Small intestine (tissue), 7 donors: ENCODE results near the gene PRKAR1B. TPM values are rescaled to one million over a fixed set of nuclear protein-coding genes. Genes with fewer than 3 reads are reported as not detected.

ENCODE experiments used
- DNase-seq, 2 donors: peaks; one replicate each; pipeline versions ENCODE4 v3.0.0 to v3.0.0-alpha.2; 2013
- FAIRE-seq: peaks from 2 replicates; lab custom pipeline; 2012; peaks lifted over from hg19 to GRCh38; lab: Jason Lieb, UNC
- H3K27ac ChIP-seq, 3 donors: one replicate each; pipeline ENCODE4 v1.5.1; 2013; ENCODE audit warnings: low read length in 2 of 3, mild to moderate bottlenecking in 2 of 3, control low read depth in 1 of 3, inconsistent platforms in 1 of 3, low read depth in 1 of 3, moderate library complexity in 1 of 3
- H3K27me3 ChIP-seq, 3 donors: one replicate each; pipeline ENCODE4 v1.6.1; 2013; ENCODE audit warnings: low read length in 3 of 3, inconsistent platforms in 1 of 3; ENCODE audit not compliant: control insufficient read depth in 3 of 3, insufficient read depth in 3 of 3
- H3K36me3 ChIP-seq, 3 donors: one replicate each; pipeline ENCODE4 v1.6.1; 2013; ENCODE audit warnings: low read length in 3 of 3, inconsistent platforms in 1 of 3, low read depth in 1 of 3, mild to moderate bottlenecking in 1 of 3, moderate library complexity in 1 of 3; ENCODE audit not compliant: control insufficient read depth in 3 of 3, insufficient read depth in 2 of 3
- H3K4me1 ChIP-seq, 3 donors: one replicate each; pipeline ENCODE4 v1.6.1; 2013; ENCODE audit warnings: low read length in 2 of 3, inconsistent platforms in 1 of 3, low read depth in 1 of 3, mild to moderate bottlenecking in 1 of 3, moderate library complexity in 1 of 3; ENCODE audit not compliant: control insufficient read depth in 3 of 3, insufficient read depth in 2 of 3
- H3K4me3 ChIP-seq, 3 donors: one replicate each; pipeline ENCODE4 v1.5.1; 2013; ENCODE audit warnings: low read length in 3 of 3, control low read depth in 1 of 3, inconsistent platforms in 1 of 3, low read depth in 1 of 3, mild to moderate bottlenecking in 1 of 3, moderate library complexity in 1 of 3
- H3K9me3 ChIP-seq, 2 donors: one replicate each; pipeline ENCODE4 v1.6.1; 2013; ENCODE audit warnings: low read depth in 1 of 2, low read length in 1 of 2; ENCODE audit not compliant: control insufficient read depth in 2 of 2, insufficient read depth in 1 of 2
- whole genome bisulfite sequencing, 3 donors: extraction: QIAGEN DNeasy Blood & Tissue Kit; methylation state at CpG; one replicate each; pipeline ENCODE4 v1.1.7; 2013; 5-methylcytosine and 5-hydroxymethylcytosine counted together
- polyA plus RNA-seq, 4 donors: library from polyadenylated mRNA; stranded (reverse) in 3 of 4; unstranded in 1 of 4; fragments of 200-250 nt in 3 of 4; fragments of 120-200 nt in 1 of 4; gene quantifications; one replicate each; pipeline versions ENCODE4 v1.2.1 to v1.2.3, GENCODE V29; 2013
- donor health status: healthy with polysubstance abuse.
- donor health status: control.
- donor health status: control.
- donor health status: Bipolar disorder and iron deficiency.
- donor health status: healthy.

PRKAR1B gene
- polyA plus RNA-seq, 4 donors: 9.5 to 32.3 (median 18.6) TPM

DNA sequence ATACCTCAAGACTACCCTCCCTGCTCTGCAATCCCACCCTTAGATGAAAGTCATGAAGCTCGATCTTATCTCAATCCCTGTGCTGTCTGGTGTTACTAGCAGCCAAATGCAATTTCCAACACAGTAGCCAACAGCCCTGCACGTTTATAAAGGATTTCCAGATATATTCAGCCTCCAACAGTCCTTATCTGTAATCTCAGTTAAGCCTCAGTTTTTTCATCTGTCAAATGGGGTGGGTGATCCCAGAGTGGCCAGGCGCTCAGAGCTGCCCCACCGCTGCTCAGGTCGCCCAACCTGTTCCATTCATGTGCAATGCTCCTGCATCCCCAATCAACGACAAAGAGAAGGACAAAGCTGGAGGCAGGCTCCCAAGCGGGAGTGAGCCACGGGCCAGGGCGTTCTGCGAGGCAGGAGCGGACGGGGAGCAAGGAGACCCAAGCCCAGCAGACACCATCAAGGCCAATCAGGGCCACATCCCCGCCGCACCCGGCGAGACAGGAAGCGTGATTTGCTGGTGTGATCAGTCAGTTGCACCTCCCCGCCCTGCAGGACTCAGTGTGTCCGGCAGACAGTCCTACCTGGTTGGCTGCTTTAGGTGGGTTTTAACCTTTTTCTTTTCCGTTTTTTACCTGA lies 227.1 kb downstream of the PRKAR1B start:
- no peaks in the 10 kb centered on the region for H3K9me3 ChIP-seq
- WGBS, 3 donors: 92 to 93% (median 93%) methylated on average over 20 of the region's 20 CpGs
- FAIRE-seq (no peak), DNase-seq (no peak)
- H3K4me3 ChIP-seq: no peak overlapping the region
- H3K4me1 ChIP-seq: peaks cover 6 to 65% (median 13%) of the 10 kb centered on the region in 3 donors
- H3K27me3 ChIP-seq: no peaks in the 10 kb centered on the region
- peaks cover 0 to 97% (median 12%) of the 10 kb centered on the region in 3 donors for H3K36me3 ChIP-seq
- H3K27ac ChIP-seq: no peak overlapping the region

Other genes starting within 250 kb of the PRKAR1B start
- 100 to 1,000 TPM in 1 of 4 donors, 10 to 100 TPM in 3; 17.4 to 107 (median 32.4) TPM for gene PDGFA, start 207.4 kb downstream of the PRKAR1B start, polyA plus RNA-seq
- 10 to 100 TPM in 3 of 4 donors, 1 to 10 TPM in 1; 6.8 to 29.2 (median 15.5) TPM for gene DNAAF5, start 582 bp downstream of the PRKAR1B start, polyA plus RNA-seq
- 100 to 1,000 TPM in 1 of 4 donors, 10 to 100 TPM in 3; 41.6 to 105 (median 61.2) TPM for gene SUN1, start 105.2 kb upstream of the PRKAR1B start, polyA plus RNA-seq
- gene GET4, start 149.3 kb upstream of the PRKAR1B start, polyA plus RNA-seq: 10 to 100 TPM; 38.9 to 87.2 (median 74.5) TPM
- gene ADAP1, start 227.4 kb upstream of the PRKAR1B start, polyA plus RNA-seq: 100 to 1,000 TPM in 2 of 4 donors, 10 to 100 TPM in 2; 69.2 to 113 (median 86.7) TPM
- gene COX19, start 248.3 kb upstream of the PRKAR1B start, polyA plus RNA-seq: 10 to 100 TPM in 2 of 4 donors, 1 to 10 TPM in 2; 8.9 to 41.6 (median 9.8) TPM